A172 (cell line): ENCODE measurements around the gene MPST. TPM values are rescaled to one million over a fixed set of nuclear protein-coding genes. Genes with fewer than 3 reads are reported as not detected.

Experiments used
- DNase-seq: peaks from one replicate; pipeline ENCODE4 v3.0.0-alpha.2; 2015; ENCODE audit warnings: low spot score
- total RNA-seq: library from RNA; depleted of rRNA; stranded (reverse); fragments of >200 nt; shearing (Covaris generic); gene quantifications from 2 replicates; pipeline ENCODE4 v1.2.3, GENCODE V29; 2014

MPST gene
- total RNA-seq, 1 experiment from 2014 or later, result 57.0 TPM

GRCh38 chr22:37022483-37023337 lies 3.2 kb downstream of the MPST start:
- no peak for DNase-seq

- no peak for DNase-seq
These were observed 4.3 kb downstream of the MPST start for GRCh38 chr22:37023743-37024338.

GRCh38 chr22:37024339-37025157 lies 5.0 kb downstream of the MPST start:
- no peak for DNase-seq

GRCh38 chr22:37025500-37026070 lies 6.0 kb downstream of the MPST start:
- DNase-seq, result no peak

DNA sequence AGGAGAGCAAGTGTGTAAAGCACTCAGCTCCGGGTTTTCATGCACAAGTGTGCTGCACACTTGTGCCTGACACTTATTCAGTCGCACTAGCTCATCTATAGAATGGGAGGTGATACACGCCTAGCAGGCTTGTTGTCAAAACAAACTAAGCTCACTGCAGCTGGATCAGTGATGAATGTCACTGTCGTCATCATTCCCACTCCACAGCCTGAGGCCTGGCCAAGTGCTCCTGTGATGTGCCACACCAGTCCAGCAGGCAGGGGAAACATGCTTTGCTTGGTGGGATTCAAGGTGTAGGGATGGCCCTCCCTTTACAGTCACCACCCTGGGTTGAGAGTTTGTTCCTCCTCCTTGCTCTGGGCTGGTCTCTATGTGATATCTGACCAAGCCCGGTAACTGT lies 6.8 kb downstream of the MPST start:
- no peak for DNase-seq

GRCh38 chr22:37027556-37027955 lies 8.0 kb downstream of the MPST start:
- no peak for DNase-seq

DNA sequence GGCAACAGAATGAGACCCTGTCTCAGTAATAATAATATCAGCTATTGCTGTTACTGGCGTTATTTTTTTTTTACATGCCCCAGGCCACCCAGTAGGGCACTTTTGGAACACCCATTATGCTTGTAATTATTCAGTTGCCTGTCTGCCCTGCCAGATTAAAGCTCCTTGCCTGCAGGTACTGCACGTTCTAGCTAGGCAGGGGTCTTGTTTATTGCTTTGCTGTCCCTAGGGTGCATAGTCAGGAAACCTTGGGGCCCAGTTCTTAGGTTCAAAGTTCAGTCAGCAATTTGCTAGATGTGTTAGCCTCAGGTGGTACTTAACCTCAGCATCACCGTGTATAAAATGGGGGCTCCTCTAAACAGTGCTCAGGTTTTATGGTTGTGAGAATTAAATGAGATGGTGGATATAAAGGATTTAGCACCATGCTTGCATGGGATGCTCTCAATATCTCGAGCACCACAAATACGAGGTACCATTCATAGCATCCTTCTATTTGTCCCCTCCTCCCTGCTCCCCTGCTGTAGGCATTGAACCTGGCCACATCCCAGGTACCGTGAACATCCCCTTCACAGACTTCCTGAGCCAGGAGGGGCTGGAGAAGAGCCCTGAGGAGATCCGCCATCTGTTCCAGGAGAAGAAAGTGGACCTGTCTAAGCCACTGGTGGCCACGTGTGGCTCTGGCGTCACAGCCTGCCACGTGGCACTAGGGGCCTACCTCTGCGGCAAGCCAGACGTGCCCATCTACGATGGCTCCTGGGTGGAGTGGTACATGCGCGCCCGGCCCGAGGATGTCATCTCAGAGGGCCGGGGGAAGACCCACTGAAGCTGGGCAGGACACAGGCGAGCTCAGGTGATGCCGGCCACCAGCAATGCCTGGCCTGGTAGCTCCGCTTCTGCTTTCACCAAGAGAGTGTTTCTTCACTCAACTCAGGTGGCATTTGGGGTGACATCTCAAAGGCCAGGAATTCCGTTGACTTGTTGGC lies 9.4 kb downstream of the MPST start:
- DNase-seq, result no peak

GRCh38 chr22:37030560-37031281 lies 11.2 kb downstream of the MPST start:
- no peak for DNase-seq

DNA sequence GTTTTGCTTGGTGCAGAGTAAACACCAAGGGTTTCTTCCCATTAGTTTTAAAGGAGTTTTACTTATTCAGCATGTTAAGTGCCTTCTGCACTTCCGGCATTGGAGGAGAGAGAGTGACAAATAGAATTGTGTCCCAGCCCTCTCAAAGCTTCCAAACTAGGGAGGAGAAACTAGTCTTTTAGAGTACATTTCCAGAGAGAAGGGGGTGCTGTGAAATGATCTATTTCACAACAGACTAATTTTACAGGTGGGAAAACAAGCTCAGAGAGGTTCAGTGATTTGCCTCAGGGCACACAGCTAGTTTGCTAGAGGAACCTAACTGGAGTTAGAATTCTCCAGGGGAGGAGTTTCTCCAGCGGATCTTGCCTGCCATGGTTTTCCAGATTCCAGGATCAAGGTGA lies 12.6 kb downstream of the MPST start:
- no peak for DNase-seq

GRCh38 chr22:37032535-37033460 lies 13.3 kb downstream of the MPST start:
- DNase-seq, result peak; percentile 8

DNA sequence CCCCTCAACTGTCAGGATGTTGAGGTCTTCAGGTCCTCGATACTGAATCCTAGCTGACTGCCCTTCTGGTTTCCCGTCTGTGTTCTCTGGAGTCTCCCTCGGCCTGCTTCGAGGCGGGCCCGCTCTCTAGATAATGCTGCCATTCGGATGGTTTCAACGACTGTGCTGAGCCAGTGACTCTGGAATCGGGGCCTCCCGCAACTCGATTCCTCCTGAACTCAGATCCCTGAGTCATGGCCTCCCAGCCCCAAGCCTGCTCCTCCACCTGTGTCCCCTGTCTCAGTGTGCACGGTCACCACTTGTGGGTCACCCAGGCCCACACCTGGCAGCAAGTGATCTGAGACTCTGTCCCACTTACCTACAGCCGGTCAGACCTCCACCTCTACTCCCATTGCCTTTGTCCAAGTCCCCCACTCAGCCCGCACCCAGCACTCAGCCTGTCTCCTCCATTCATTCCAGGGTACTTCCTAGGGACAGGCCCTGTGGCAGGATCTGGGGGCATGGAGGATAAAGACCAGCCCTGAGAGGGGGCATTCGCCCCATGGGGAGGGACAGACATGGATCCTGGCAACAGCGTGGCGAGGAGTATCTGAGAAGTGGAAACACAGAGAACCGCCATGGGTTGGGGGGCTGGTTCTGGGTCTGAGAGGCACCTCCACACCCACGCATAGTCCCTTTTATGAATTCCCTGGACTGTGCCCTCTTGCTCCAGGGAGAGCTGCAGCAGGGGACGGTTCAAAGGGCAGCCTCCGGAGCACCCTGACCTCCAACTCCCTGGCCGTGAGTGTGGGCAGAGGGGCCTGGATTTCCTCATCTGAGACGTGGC lies 14.3 kb downstream of the MPST start:
- DNase-seq, result no peak

DNA sequence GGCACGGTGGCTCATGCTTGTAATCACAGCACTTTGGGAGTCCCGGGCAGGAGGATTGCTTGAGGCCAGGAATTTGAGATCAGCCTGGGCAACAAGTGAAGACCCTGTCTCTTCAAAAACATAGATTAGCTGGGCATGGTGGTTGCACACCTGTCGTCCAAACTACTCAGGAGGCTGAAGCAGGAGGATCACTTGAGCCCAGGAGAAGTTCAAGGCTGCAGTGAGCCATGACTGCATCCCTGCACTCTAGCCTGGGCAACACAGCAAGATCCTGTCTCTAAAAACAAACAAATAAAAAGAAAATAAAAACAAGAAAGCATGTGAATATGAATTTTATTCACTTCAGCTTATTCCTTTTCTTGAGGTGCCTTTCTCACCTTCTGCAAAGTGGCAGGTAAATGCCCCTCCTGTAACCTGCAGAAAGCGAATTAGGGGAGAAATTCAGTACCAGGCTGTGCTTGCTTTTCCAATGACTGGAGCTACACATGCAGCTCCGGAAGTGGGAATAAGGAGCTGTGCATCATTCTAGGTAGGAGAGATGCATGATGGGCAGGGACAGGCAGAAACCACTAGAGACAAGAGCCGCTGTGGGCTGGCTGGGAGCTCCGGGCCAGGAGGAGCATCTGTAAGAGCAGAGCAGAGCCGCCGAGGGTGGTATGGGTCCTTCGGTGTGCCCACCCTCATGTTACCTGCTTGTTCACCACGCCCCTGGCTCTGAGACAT lies 17.3 kb downstream of the MPST start:
- DNase-seq, result no peak

GRCh38 chr22:37037669-37038068 lies 18.1 kb downstream of the MPST start:
- DNase-seq, result no peak

GRCh38 chr22:37039466-37039865 lies 19.9 kb downstream of the MPST start:
- no peak for DNase-seq

DNA sequence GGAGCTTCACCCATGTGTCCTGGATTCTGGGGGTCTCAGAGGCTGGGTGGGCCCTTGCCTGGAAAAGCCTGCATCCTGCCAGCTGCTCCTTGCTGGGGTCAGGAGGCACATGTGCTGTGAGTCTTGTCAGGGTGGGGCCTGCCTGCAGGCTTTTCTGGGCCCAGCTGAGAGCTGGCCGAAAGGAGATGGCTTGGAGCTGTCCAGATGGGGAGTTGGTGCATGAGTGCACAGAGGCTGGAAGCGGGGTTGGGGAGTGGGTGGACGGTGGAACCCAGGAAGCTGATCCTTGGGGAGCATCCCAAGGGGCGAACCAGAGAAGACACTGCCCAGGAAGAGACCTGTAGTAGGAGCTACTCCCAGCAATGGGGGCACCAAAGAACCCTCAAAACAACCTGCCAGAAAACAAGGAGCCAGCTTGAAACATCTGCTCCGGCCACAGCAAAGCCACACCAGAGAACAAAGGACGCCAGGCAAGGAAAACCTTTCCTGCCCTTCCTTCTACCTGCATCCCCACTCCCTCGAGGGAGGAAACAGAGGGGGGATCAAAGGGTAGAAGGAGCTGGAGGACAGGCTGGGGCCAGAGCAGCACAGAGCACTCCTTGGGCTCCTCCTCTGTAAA lies 23.8 kb downstream of the MPST start:
- DNase-seq, result no peak

- peak; percentile 48 for DNase-seq
These were observed 24.4 kb downstream of the MPST start for GRCh38 chr22:37043828-37044538.
